ENCODE measurements around the gene ARSG.
"Not testable (repeated sequence)": the region's sequence is repeated elsewhere in the genome, so short reads cannot be mapped to it uniquely, and the experiment has no call there.

Gene ARSG

GRCh38 chr17:68277807-68278206 lies 13.5 kb upstream of the ARSG start:
- no peak for DNase-seq (ENCODE audit: low read depth in 2 of 2)

- not testable (repeated sequence) for DNase-seq (ENCODE audit: low read depth in 2 of 2)
Measured at GRCh38 chr17:68281965-68282364, 9.3 kb upstream of the ARSG start.

GRCh38 chr17:68288375-68288774 lies 2.9 kb upstream of the ARSG start:
- DNase-seq (ENCODE audit: low read depth in 2 of 2), result no peak

DNA sequence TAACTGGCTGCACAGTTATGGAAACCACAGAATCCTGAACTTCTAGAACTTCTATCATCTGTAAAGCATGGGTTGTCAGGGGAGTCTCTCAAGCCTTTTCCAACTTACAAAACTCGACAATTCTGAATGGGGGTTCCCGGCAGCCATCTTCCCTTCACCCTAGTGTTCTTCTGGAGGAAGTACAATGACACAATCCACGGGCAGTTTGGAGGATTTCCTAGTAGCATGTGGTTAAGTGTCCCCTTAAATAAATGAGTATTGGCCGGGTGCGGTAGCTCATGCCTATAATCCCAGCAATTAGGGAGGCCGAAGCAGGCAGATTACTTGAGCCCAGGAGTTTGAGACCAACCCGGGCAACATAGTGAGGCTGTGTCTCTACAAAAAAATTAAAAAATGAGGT lies 2.5 kb upstream of the ARSG start:
- no peak for DNase-seq (ENCODE audit: low read depth in 2 of 2)

- no peak for DNase-seq (ENCODE audit: low read depth in 2 of 2)
Measured at GRCh38 chr17:68289473-68289872, 1.8 kb upstream of the ARSG start.

DNA sequence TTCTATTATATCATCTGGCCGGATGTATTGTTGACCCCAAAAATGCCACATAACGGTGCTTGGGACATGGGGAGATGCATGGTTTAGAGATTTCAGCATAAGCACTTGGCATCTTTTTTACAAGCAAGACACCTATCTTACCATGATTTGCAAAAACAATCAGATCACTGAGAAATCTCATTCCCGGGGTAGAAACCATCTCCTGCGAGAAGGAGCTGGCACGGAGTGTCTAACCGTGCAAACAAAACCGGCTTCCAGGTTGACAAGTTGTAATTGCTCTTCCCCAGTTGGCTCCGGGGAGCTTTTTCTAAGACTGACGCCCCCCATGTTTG lies 1.4 kb upstream of the ARSG start:
- no peak for DNase-seq (ENCODE audit: low read depth in 2 of 2)

DNA sequence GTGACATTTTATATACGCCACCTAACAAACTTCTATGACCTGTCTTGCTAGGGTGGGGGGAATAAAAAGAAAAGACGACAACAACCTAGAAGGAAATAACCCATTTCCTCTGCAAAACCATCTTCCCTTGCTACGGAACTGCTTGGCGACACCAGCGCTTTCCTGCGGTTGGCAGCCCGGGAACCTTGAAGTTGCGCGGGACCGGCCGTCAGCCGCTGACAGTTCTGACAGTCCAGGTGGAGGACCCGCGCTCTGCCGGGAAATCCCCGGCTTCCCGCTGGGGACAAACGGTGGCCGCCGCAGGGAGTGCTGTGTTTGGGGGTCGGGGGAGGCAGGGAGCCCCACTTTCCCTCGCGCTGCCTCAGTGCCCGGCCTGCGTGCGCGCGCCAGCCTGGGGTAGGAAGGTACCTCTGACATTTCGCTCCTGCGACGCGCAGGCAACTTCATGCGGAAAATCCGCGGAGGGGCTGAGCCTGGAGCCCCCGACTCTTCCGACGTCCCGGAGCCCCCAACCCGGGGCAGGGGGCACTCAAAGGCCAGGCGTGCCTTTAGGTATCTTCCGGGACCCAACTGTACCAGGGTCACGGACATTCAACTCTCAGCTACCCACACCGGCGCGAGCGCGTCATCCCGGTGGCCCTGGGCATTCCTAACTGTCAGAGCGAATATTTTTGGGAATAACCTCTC lies 884 bp upstream of the ARSG start:
- DNase-seq (ENCODE audit: low read depth in 2 of 2), result peak; percentile 18 to 35

DNA sequence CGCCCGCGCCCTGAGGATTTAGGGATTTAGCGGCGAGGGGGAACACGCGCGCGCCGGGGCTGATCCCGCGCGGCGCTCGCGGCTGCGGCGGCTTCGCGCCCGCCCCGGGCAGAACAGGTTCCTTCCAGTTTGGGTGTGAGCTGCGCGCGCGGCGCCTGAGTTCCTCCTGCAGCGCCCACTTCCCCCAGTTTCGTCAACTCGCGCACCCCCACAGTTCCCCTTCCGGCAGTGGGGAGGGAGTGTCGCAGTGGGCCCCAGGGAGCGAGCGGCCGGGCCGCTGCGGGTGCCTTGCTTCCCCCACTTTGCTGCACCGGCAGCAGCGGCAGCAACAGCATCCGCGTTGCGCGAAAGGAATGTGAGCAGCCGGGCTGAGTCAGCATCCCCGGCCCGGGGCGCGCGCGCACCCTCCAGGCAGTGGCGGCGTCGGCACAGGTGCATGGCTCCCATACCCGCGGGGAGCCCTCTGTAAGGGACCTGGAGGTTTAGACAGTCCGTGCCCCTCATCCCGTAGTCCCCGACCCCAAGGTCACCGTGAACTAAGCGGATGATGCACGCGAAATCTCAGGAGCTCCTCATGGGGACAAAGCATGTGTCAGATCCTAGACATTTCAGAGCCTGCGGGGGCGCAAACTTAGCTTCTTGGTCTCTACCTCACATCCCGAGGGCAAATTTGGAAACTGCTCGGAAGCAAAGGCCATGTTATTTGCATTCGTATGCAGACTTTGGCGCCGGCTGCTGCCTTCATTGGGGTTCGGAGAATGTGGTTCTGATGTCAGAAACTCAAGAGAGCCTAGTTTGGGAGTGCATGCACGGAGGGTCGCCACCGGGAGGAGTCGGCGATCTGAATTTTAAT lies 767 bp downstream of the ARSG start:
- peak; percentile 69 to 79 for DNase-seq (ENCODE audit: low read depth in 2 of 2)

- no peak for DNase-seq (ENCODE audit: low read depth in 2 of 2)
Measured at GRCh38 chr17:68292689-68293040, 1.4 kb downstream of the ARSG start.

DNA sequence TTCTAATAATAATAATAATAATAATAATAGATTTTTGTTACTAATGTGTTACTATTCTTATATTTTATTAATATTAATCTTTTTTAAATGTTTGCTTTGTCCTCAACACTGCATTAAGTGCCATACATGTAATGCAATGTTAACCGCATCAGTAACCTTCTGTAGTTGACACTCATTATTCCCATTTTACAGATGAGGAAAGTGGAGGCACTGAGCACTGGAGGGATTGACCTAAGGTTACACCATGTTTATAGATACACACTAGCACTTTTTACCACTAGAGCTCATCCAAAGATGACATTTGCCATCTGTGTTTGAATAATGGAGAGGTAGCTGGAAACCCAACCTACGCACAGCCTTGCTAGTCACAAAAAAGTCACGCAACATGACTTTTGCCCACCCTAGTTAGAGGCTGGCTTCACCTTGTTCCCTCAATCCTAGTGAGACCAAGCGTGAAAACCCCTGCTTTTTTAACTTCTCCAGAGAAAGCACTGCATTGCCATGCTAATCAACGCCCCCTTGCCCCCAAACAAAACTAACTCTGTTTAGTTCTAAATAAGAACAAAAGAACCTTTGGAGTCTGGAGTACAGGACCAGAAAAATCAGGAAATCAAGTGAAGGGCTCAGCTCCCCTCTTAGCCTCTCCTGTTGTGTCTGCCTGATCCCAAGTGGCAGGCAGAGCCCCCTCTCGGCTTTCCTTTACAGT lies 2.3 kb downstream of the ARSG start:
- no peak for DNase-seq (ENCODE audit: low read depth in 2 of 2)

- DNase-seq (ENCODE audit: low read depth in 2 of 2), result no peak
Measured at GRCh38 chr17:68294196-68294555, 2.9 kb downstream of the ARSG start.

DNA sequence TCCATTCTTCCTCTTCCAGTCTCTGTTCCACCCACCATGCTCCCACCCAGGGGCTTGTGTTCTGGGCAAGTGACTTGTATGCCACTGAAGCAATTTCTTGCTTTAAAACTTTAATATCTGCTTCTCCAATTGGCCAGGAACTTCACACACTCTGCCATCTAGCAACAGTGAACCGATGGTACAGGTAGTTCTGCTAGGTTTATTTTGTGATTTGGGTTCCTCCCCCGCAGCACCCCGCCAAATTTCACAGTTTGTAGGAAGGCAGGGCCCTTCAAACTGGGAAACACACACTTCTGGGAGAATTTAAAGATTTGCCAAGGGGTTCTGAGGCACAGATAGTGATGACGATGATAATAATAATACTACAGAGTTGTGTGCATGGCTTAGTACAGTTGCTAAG lies 3.3 kb downstream of the ARSG start:
- DNase-seq (ENCODE audit: low read depth in 2 of 2), result no peak

- DNase-seq (ENCODE audit: low read depth in 2 of 2), result peak; percentile 33 to 35
Measured at GRCh38 chr17:68295086-68295485, 3.8 kb downstream of the ARSG start.

GRCh38 chr17:68296217-68297191 lies 5.2 kb downstream of the ARSG start:
- DNase-seq (ENCODE audit: low read depth in 2 of 2), result peak in 1 of 2 donors; percentile 10

DNA sequence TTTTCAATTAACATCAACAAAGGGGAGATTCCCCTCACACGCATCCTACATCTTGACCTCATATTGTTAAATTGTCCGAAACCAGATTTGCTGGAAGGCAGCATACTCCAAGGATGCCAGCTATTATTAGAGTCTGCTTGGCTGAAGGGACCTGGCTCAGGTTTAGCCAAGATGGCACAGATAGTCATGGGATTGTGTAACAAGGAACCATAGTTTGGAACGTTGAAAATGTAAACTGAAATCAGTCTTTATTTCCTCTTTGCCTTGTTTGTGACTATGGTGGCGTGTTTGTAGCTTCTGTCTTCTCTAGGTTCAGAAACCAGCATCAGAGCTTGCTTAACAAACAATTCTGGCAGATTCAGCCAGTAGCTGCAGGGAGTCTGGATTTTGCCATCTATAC lies 5.9 kb downstream of the ARSG start:
- no peak for DNase-seq (ENCODE audit: low read depth in 2 of 2)

GRCh38 chr17:68298601-68299000 lies 7.3 kb downstream of the ARSG start:
- DNase-seq (ENCODE audit: low read depth in 2 of 2), result no peak

GRCh38 chr17:68299817-68300216 lies 8.5 kb downstream of the ARSG start:
- no peak for DNase-seq (ENCODE audit: low read depth in 2 of 2)

DNA sequence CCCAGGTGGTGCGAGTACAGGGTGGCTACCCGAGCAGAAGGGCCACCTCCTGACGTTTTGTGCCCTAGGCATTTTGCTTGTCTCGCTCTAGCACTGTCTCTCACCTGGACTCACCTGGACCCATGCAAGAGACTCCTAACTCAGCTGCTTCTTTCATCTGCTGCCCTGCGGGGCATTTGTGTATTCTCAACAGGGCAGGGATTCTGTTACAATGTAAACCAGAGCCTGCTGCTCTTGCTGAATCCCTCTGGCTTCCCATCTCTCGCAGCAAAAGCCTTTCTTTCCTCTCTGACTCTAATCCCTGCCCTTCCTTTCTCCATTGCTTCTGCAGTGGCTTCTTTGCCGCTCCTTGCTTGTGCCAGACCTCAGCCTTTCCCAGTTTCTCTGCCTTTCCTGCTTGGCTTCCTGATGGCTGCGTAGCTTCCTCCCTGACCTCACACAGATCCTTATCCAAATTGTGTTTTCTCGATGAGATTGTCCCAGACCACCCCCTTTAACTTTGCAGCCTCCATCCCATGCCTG lies 10.2 kb downstream of the ARSG start:
- no peak for DNase-seq (ENCODE audit: low read depth in 2 of 2)

GRCh38 chr17:68302066-68302564 lies 10.8 kb downstream of the ARSG start:
- no peak for DNase-seq (ENCODE audit: low read depth in 2 of 2)

DNA sequence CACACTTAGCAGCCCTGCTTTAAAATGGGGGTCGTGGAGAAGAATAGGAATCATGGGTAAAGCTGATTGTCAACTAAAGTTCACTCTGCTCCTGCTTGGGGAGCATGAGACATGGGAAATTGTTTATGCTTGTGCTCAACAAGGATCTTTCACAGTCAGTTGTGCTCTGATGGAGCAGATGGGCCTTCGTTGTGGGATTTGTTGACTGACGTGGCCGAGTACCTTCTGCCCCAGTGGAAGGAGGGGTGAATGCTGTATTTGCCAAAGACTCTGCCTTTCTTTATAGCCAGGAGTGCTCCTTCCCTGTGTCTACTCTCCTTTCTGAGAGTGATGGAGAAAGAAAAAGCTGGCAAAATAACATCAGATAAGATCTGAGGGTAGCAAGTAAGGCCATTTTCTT lies 11.4 kb downstream of the ARSG start:
- no peak for DNase-seq (ENCODE audit: low read depth in 2 of 2)

DNA sequence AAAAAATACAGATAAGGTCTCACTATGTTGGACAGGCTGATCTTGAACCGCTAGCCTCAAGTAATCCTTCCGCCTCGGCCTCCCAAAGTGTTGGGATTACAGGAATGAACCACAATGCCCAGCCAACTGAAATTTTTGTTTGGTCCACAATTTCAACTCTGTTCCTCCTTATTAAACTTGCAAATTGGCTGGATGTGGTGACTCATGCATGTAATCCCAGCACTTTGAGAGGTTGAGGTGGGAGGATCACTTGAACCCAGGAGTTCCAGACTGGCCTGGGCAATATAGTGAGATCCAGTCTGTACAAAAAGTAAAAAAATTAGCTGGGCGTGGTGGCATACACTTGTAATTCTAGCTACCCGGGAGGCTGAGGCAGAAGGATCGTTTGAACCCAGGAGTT lies 13.4 kb downstream of the ARSG start:
- no peak for DNase-seq (ENCODE audit: low read depth in 2 of 2)
